ENCODE measurements around the gene KCTD16.

DNA sequence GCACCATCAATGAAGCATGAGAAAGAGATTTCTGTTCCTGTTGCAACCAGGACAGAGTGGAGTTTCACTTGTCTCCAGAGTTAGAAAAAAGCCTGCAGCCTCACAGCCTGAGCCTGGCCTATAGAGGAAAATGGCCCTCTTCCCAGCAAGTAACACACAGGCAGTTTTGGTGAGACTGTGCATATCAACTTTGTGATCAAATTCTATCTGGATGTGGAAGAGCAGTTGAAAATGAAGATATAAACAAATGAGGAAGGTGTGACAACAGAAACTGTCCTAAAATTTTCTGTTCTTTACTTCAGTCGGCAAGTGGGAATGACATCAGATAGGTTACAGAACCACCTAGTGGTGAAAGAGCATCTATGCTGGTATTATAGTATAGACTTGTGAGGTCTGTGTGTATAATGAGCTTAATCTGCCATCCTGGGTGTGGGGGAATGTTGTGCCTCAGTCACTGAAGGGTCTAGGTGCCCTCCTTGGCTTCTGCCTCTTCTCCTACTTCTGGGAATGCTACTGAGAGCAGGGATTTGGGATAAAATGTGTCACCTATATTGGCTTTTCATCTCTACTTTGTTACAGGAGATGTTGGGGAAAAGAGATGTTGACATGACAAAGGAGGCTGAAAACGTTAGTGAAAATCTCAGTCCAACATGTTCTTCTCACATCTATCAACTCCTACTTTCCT, 28.4 kb upstream of the KCTD16 start:
- TF ChIP-seq, protein P1, sequence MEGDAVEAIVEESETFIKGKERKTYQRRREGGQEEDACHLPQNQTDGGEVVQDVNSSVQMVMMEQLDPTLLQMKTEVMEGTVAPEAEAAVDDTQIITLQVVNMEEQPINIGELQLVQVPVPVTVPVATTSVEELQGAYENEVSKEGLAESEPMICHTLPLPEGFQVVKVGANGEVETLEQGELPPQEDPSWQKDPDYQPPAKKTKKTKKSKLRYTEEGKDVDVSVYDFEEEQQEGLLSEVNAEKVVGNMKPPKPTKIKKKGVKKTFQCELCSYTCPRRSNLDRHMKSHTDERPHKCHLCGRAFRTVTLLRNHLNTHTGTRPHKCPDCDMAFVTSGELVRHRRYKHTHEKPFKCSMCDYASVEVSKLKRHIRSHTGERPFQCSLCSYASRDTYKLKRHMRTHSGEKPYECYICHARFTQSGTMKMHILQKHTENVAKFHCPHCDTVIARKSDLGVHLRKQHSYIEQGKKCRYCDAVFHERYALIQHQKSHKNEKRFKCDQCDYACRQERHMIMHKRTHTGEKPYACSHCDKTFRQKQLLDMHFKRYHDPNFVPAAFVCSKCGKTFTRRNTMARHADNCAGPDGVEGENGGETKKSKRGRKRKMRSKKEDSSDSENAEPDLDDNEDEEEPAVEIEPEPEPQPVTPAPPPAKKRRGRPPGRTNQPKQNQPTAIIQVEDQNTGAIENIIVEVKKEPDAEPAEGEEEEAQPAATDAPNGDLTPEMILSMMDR (IDR thresholded peaks at IDR 0.05), result peak; percentile 71
- no peak for TF ChIP-seq ZFX (IDR thresholded peaks at IDR 0.05; ENCODE audit: borderline replicate concordance)
